BJ (cell line): ENCODE measurements around the gene DDOST. TPM values are rescaled to one million over a fixed set of nuclear protein-coding genes. Genes with fewer than 3 reads are reported as not detected.

Source experiments
- CTCF ChIA-PET: fragments of 350-600 bp; formaldehyde crosslinking; extraction: SDS; loops from one replicate; lab custom pipeline; 2021; ENCODE audit warnings: antibody characterized with exemption, inconsistent platforms; lab: Yijun Ruan, JAX
- POLR2A ChIA-PET: fragments of 300-600 bp; sonication (Branson Sonifier 250); formaldehyde crosslinking; extraction: SDS; loops from one replicate; lab custom pipeline; 2021; ENCODE audit warnings: antibody characterized with exemption; lab: Charles Lee
- DNase-seq: peaks from one replicate; pipeline ENCODE4 v3.0.0-alpha.2; 2011; ENCODE audit warnings: low read depth
- H3K27me3 ChIP-seq: 2 replicates; pipeline ENCODE4 v1.6.0; 2011; ENCODE audit warnings: low read length; ENCODE audit not compliant: control insufficient read depth, insufficient read depth
- H3K36me3 ChIP-seq: 2 replicates; pipeline ENCODE4 v1.5.1; 2011; ENCODE audit warnings: low read length; ENCODE audit not compliant: control insufficient read depth, insufficient read depth
- H3K4me3 ChIP-seq: 2 replicates; pipeline ENCODE4 v1.5.1; 2011; ENCODE audit warnings: low read depth, mild to moderate bottlenecking, control low read depth, low read length
- CTCF ChIP-seq: IDR thresholded peaks from 2 replicates; pipeline ENCODE4 v1.5.1; 2011; ENCODE audit warnings: low read depth, mild to moderate bottlenecking, control low read depth, inconsistent platforms, low read length, moderate library complexity; ENCODE audit not compliant: insufficient read depth
- polyA plus RNA-seq: library from polyadenylated mRNA; depleted of rRNA; stranded (reverse); fragments of >200 nt; gene quantifications from 2 replicates; pipeline ENCODE4 v1.2.3, GENCODE V29; 2011

Gene DDOST
- polyA plus RNA-seq, 1 experiment: 581 TPM

DNA sequence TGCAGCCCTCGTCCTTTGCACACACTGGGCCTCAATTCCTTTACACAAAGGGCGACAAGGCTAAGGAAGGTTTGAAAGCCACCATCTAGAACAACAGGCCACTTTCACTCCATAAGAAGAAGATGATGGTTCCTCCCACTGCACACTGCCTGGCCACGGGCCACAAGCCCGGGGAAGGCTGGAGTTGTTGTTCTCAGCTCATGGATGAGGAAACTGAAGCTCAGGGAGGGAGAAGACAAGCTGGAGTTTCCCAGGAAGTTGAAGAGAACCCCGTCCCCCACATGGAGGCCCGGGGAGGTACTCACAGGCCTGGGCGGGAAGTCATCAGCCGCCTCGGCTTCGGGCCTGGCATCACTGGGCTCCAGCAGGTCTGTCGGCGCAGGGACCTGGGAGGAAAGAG is 24.6 kb upstream of the DDOST start:
- Histone ChIP-seq H3K27me3 (no peaks in the 10 kb centered on the region), H3K36me3 (no peaks in the 10 kb centered on the region; the same call in 1 of the 2 replicates), H3K4me3 (no peak overlapping the region)
- ChIA-PET CTCF (no interaction called here), POLR2A (no interaction called here)
- TF ChIP-seq CTCF: no peak
- DNase-seq: no peak

GRCh38 chr1:20685099-20685662 is 24.0 kb upstream of the DDOST start:
- no peaks in the 10 kb centered on the region for H3K27me3 ChIP-seq
- H3K36me3 ChIP-seq: no peaks in the 10 kb centered on the region; the same call in 1 of the 2 replicates
- TF ChIP-seq CTCF: no peak
- no peak overlapping the region for H3K4me3 ChIP-seq
- ChIA-PET POLR2A (no interaction called here), CTCF (interaction anchor here (0.6 kb wide), 1 partner anchor 419 kb away, joined by 3 read pairs; no protein-coding TSS in a partner anchor)
- DNase-seq: no peak

DNA sequence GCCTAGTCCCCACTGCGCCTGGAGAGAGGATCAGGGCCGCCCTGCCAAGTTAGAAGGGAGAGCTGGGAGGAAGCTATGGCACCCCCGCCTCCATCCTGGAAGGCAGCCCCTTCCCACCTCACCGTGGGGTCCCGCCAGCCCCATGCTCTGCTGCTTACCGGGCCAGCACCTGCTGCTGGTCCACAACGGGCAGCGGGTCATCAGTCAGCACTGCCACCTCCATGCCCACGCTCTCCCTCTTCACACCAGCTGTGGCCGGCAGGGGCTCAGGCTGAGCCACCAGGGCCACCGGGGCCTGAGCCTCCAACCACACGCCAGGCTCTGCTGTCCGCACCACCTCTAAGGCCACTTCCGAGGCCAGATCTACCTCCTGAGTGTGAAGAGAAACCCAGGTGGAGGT is 23.5 kb upstream of the DDOST start:
- POLR2A ChIA-PET: no interaction called here
- TF ChIP-seq CTCF: no peak
- H3K27me3 ChIP-seq: no peaks in the 10 kb centered on the region

DNA sequence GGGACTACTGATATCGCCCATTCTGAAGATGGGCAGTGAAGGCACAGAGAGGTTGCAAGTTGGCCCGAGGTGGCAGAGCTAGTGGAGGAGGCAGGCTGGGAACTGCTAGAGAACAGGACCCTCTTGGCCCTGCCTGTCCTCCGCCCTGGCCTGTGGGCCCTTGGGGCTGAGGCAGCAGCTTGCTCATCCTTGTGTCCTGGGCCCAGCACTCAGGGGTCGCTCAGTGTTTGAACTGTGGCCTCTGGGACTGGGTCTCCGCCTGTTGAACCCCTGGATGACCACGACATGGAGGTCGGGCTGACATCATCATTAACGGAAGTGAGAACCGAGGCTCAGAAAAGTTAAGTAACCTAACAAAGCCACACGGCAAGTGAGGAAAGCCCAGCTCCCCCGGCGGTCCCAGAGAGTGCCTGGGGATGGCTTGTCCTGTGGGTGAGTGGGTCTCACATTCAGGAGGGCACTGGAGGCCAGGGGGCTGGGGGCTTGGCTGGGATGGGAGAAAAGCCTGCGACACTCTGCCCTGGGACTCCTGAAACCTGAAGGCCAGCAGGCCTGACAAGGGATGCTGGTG is 23.0 kb upstream of the DDOST start:
- ChIA-PET CTCF (interaction anchor here (0.6 to 0.9 kb wide), 2 partner anchors 103 to 420 kb away, joined by 3 read pairs; partner anchors contain the start of gene HP1BP3), POLR2A (no interaction called here)
- no peak for DNase-seq
- H3K36me3 ChIP-seq: no peaks in the 10 kb centered on the region; the same call in 1 of the 2 replicates
- TF ChIP-seq CTCF: no peak
- H3K4me3 ChIP-seq: no peak overlapping the region
- no peaks in the 10 kb centered on the region for H3K27me3 ChIP-seq

More for the DNA sequence above, 23.5 kb upstream of the DDOST start:
- CTCF ChIA-PET: interaction anchor here (0.6 kb wide), 1 partner anchor 419 kb away, joined by 3 read pairs; no protein-coding TSS in a partner anchor
- DNase-seq: no peak
- no peak overlapping the region for H3K4me3 ChIP-seq
- H3K36me3 ChIP-seq: no peaks in the 10 kb centered on the region; the same call in 1 of the 2 replicates

DNA sequence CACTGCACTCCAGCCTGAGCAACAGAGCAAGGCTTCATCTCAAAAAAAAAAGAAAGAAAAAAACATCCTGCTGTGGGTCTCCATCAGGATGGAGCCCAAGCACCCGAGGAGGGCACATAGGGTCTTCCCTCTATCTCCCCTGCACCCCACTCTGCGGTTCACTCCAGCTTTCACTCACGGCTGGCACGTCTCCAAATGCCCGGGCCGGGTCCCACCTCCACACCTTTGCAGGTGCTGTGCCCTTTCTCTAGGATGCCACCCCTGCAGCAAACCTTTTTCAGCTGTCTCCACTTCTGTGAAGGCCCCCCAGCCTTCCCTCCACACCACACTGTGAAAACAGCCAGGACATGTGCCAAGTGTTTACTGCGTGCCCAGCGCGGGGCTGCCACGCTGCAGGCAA is 22.4 kb upstream of the DDOST start:
- no peaks in the 10 kb centered on the region for H3K27me3 ChIP-seq
- ChIA-PET POLR2A (no interaction called here), CTCF (interaction anchor here (0.9 kb wide), 1 partner anchor 103 kb away, joined by 3 read pairs; the partner anchor contains the start of gene HP1BP3)
- H3K4me3 ChIP-seq: no peak overlapping the region
- no peak for DNase-seq
- H3K36me3 ChIP-seq: no peaks in the 10 kb centered on the region; the same call in 1 of the 2 replicates
- TF ChIP-seq CTCF: no peak
